H9 (cell line): Measurements from ENCODE around the gene CD4. TPM values are rescaled to one million over a fixed set of nuclear protein-coding genes. Genes with fewer than 3 reads are reported as not detected.

Experiments
- DNase-seq: peaks from one replicate; pipeline ENCODE4 v3.0.0-alpha.2; 2017
- H2AFZ ChIP-seq: one replicate; pipeline ENCODE4 v1.6.1; 2013; ENCODE audit warnings: mild to moderate bottlenecking, low read length, control low read depth, moderate library complexity
- H2AK5ac ChIP-seq: 2 replicates; pipeline ENCODE4 v1.6.1; 2013; ENCODE audit warnings: low read length, control low read depth, mixed read lengths; ENCODE audit not compliant: insufficient read length
- H2BK120ac ChIP-seq: one replicate; pipeline ENCODE4 v1.6.1; 2013; ENCODE audit warnings: low read depth, mild to moderate bottlenecking, low read length, control low read depth, inconsistent platforms; ENCODE audit not compliant: poor library complexity, severe bottlenecking
- H2BK12ac ChIP-seq: 2 replicates; pipeline ENCODE4 v1.6.1; 2013; ENCODE audit warnings: low read length, control low read depth, mixed read lengths, low read depth; ENCODE audit not compliant: insufficient read length
- H2BK15ac ChIP-seq: 2 replicates; pipeline ENCODE4 v1.6.1; 2013; ENCODE audit warnings: low read depth, low read length, control low read depth
- H2BK20ac ChIP-seq: one replicate; pipeline ENCODE4 v1.6.1; 2013; ENCODE audit warnings: low read depth, mild to moderate bottlenecking, low read length, control low read depth, inconsistent platforms; ENCODE audit not compliant: poor library complexity, severe bottlenecking
- H2BK5ac ChIP-seq: 2 replicates; pipeline ENCODE4 v1.6.1; 2013; ENCODE audit warnings: low read length, control low read depth, mixed read lengths; ENCODE audit not compliant: insufficient read length
- H3K14ac ChIP-seq: 2 replicates; pipeline ENCODE4 v1.6.1; 2013; ENCODE audit warnings: low read length, control low read depth; ENCODE audit not compliant: insufficient read depth
- H3K18ac ChIP-seq: 2 replicates; pipeline ENCODE4 v1.6.1; 2013; ENCODE audit warnings: low read depth, mild to moderate bottlenecking, mixed read lengths, low read length, control low read depth; ENCODE audit not compliant: insufficient read length
- H3K23ac ChIP-seq: 2 replicates; pipeline ENCODE4 v1.6.1; 2013; ENCODE audit warnings: low read length, control low read depth, mixed read lengths, low read depth; ENCODE audit not compliant: insufficient read length
- H3K23me2 ChIP-seq: 2 replicates; pipeline ENCODE4 v1.6.1; 2013; ENCODE audit warnings: low read depth, mild to moderate bottlenecking, mixed read lengths, low read length, control low read depth; ENCODE audit not compliant: insufficient read length, poor library complexity, severe bottlenecking
- H3K27ac ChIP-seq: 2 replicates; pipeline ENCODE4 v1.5.1; 2013; ENCODE audit warnings: low read length, control low read depth, mixed read lengths, low read depth; ENCODE audit not compliant: insufficient read length
- H3K27me3 ChIP-seq: 2 replicates; pipeline ENCODE4 v1.6.1; 2013; ENCODE audit warnings: low read length, control low read depth, inconsistent platforms; ENCODE audit not compliant: insufficient read depth
- H3K4ac ChIP-seq: 2 replicates; pipeline ENCODE4 v1.6.1; 2013; ENCODE audit warnings: low read depth, mild to moderate bottlenecking, control low read depth, inconsistent platforms, low read length, moderate library complexity
- H3K4me1 ChIP-seq: 2 replicates; pipeline ENCODE4 v1.6.1; 2013; ENCODE audit warnings: low read length, control low read depth, inconsistent platforms; ENCODE audit not compliant: insufficient read depth
- H3K4me2 ChIP-seq: 2 replicates; pipeline ENCODE4 v1.6.1; 2013; ENCODE audit warnings: low read length, control low read depth, mixed read lengths; ENCODE audit not compliant: insufficient read length, insufficient read depth
- H3K56ac ChIP-seq: 2 replicates; pipeline ENCODE4 v1.6.1; 2013; ENCODE audit warnings: low read depth, mild to moderate bottlenecking, mixed read lengths, low read length, control low read depth; ENCODE audit not compliant: insufficient read length
- H3K79me1 ChIP-seq: 2 replicates; pipeline ENCODE4 v1.6.1; 2013; ENCODE audit warnings: low read depth, mild to moderate bottlenecking, moderate library complexity, low read length, control low read depth, inconsistent platforms; ENCODE audit not compliant: insufficient read depth, poor library complexity, severe bottlenecking
- H3K79me2 ChIP-seq: 2 replicates; pipeline ENCODE4 v1.6.1; 2013; ENCODE audit warnings: low read length, control low read depth, inconsistent platforms; ENCODE audit not compliant: insufficient read depth
- H3K9ac ChIP-seq: 2 replicates; pipeline ENCODE4 v1.6.1; 2013; ENCODE audit warnings: low read length, control low read depth, mixed read lengths; ENCODE audit not compliant: insufficient read length; ENCODE audit errors: extremely low read depth
- H3K9me3 ChIP-seq: one replicate; pipeline ENCODE4 v1.6.1; 2013; ENCODE audit warnings: low read depth, low read length, inconsistent platforms; ENCODE audit not compliant: control insufficient read depth
- H3T11ph ChIP-seq: one replicate; pipeline ENCODE4 v1.6.1; 2013; ENCODE audit warnings: mild to moderate bottlenecking, low read length, control low read depth, inconsistent platforms
- H4K20me1 ChIP-seq: one replicate; pipeline ENCODE4 v1.6.1; 2013; ENCODE audit not compliant: control insufficient read depth, insufficient read length, insufficient read depth
- H4K5ac ChIP-seq: 2 replicates; pipeline ENCODE4 v1.6.1; 2013; ENCODE audit warnings: low read depth, mild to moderate bottlenecking, mixed read lengths, low read length, control low read depth; ENCODE audit not compliant: insufficient read length
- H4K8ac ChIP-seq: replicated peaks from 2 replicates; pipeline ENCODE4 v1.6.1; 2013; ENCODE audit warnings: low read length, control low read depth, mixed read lengths, low read depth; ENCODE audit not compliant: insufficient read length
- H4K91ac ChIP-seq: 2 replicates; pipeline ENCODE4 v1.6.1; 2013; ENCODE audit warnings: low read depth, mild to moderate bottlenecking, moderate library complexity, mixed read lengths, low read length, control low read depth; ENCODE audit not compliant: insufficient read length
- H3K27ac Mint-ChIP-seq, 3 experiments: 2 replicates in 2 of 3; 3 replicates in 1 of 3; pipeline ENCODE4 v1.8.0; 2020 to 2021; ENCODE audit warnings: mixed read lengths in 3 of 3, mild to moderate bottlenecking in 1 of 3, moderate library complexity in 1 of 3
- H3K27me3 Mint-ChIP-seq: 2 replicates; pipeline ENCODE4 v1.8.0; 2021; ENCODE audit warnings: low read depth, mild to moderate bottlenecking, moderate library complexity, mixed read lengths
- H3K36me3 Mint-ChIP-seq, 3 experiments: 2 replicates in 2 of 3; 3 replicates in 1 of 3; pipeline ENCODE4 v1.8.0; 2020 to 2021; ENCODE audit warnings: low read depth in 3 of 3, mixed read lengths in 3 of 3; ENCODE audit not compliant: insufficient read depth in 1 of 3
- H3K4me1 Mint-ChIP-seq, 2 experiments: 2 replicates each; pipeline ENCODE4 v1.8.0; 2020; ENCODE audit warnings: mixed read lengths in 2 of 2
- H3K4me3 Mint-ChIP-seq, 2 experiments: 2 replicates in 1 of 2; 3 replicates in 1 of 2; pipeline ENCODE4 v1.8.0; 2020 to 2021; ENCODE audit warnings: mild to moderate bottlenecking in 2 of 2, mixed read lengths in 2 of 2, moderate library complexity in 1 of 2
- H3K9me3 Mint-ChIP-seq, 2 experiments: 2 replicates in 1 of 2; 3 replicates in 1 of 2; pipeline ENCODE4 v1.8.0; 2020; ENCODE audit warnings: mild to moderate bottlenecking in 2 of 2, mixed read lengths in 2 of 2, moderate library complexity in 1 of 2
- CTCF ChIP-seq: fragments of 200-600 bp; sonication (generic); conservative IDR thresholded peaks from 3 replicates; pipeline ENCODE4 v1.8.0; 2021; ENCODE audit warnings: antibody characterized with exemption, mild to moderate bottlenecking
- WGBS: extraction: QIAGEN DNeasy Blood & Tissue Kit; methylation state at CpG from one replicate; pipeline ENCODE4 v1.1.7; 2013; ENCODE audit warnings: missing lambda C conversion rate, low lambda C conversion rate, mixed read lengths; ENCODE audit not compliant: insufficient read length; ENCODE audit errors: extremely low coverage; 5-methylcytosine and 5-hydroxymethylcytosine counted together
- total RNA-seq: library from RNA; stranded (reverse); gene quantifications from 2 replicates; pipeline ENCODE4 v1.2.1, GENCODE V29; 2021

CD4 gene
- total RNA-seq, 1 experiment from 2014 or later, result 1.1 TPM

- H3K23ac ChIP-seq, result no peak overlapping the region
- H3K36me3 Mint-ChIP-seq, result peaks cover 27 to 46% (median 44%) of the 10 kb centered on the region in 3 experiments; a peak in 6 of 7 replicates
- H3K79me2 ChIP-seq, result peaks cover 11% of the 10 kb centered on the region; the same call in 1 of the 2 replicates
- H3K79me1 ChIP-seq, result no peaks in the 10 kb centered on the region
- H3K27ac ChIP-seq, result no peak overlapping the region
- peaks cover 0 to 3% of the 10 kb centered on the region in 2 experiments; a peak in 2 of 5 replicates for H3K9me3 Mint-ChIP-seq
- H2BK120ac ChIP-seq, result no peak overlapping the region
- H3K27ac Mint-ChIP-seq, result peak overlapping the region in 2 of 3 experiments; percentile 59 to 87; a peak in 3 of 7 replicates
- H2AFZ ChIP-seq, result no peak overlapping the region
- no peak overlapping the region for H3K18ac ChIP-seq
- no peaks in the 10 kb centered on the region for H4K20me1 ChIP-seq
- DNase-seq, result no peak
- H3K4me1 ChIP-seq, result peaks cover 7% of the 10 kb centered on the region; the same call in 1 of the 2 replicates
- H4K91ac ChIP-seq, result no peak overlapping the region
- peaks cover 27% of the 10 kb centered on the region for H3K27me3 Mint-ChIP-seq
- H2BK5ac ChIP-seq, result no peak overlapping the region
- no peak overlapping the region for H3K4me2 ChIP-seq
- H3K4me1 Mint-ChIP-seq, result peaks cover 43 to 68% of the 10 kb centered on the region in 2 experiments
- no peak overlapping the region for H2BK12ac ChIP-seq
- no CpG with 5 or more reads among the region's 4 CpGs for WGBS
- no peak overlapping the region for H2AK5ac ChIP-seq
- no peak overlapping the region for H2BK20ac ChIP-seq
- H4K5ac ChIP-seq, result no peak overlapping the region
- H3K9me3 ChIP-seq, result no peaks in the 10 kb centered on the region
- no peak overlapping the region for H3K4ac ChIP-seq
- peaks cover 25% of the 10 kb centered on the region for H3K23me2 ChIP-seq
- TF ChIP-seq CTCF, result no peak
- H3K27me3 ChIP-seq, result peaks cover 3% of the 10 kb centered on the region; the same call in 1 of the 2 replicates
- H3K9ac ChIP-seq, result no peak overlapping the region
- no peak overlapping the region for H4K8ac ChIP-seq
- H3K4me3 Mint-ChIP-seq, result peak overlapping the region in 1 of 2 experiments; percentile 64; a peak in 3 of 5 replicates
- H3T11ph ChIP-seq, result no peak overlapping the region
- no peak overlapping the region for H2BK15ac ChIP-seq
- H3K56ac ChIP-seq, result no peak overlapping the region
- no peak overlapping the region for H3K14ac ChIP-seq
These were observed 18.2 kb upstream of the CD4 start for GRCh38 chr12:6771091-6771495.
